Coronary artery (tissue), 2 donors: ENCODE measurements around the gene TBCK.
"Not testable (repeated sequence)": the region's sequence is repeated elsewhere in the genome, so short reads cannot be mapped to it uniquely, and the experiment has no call there.

Experiments
- DNase-seq: peaks from one replicate; pipeline ENCODE4 v3.0.0-alpha.2; 2017; ENCODE audit warnings: low spot score
- H3K27ac ChIP-seq, 2 donors: fragments of 200-600 bp; sonication (generic); one replicate each; pipeline ENCODE4 v1.5.1; 2016 to 2019
- H3K4me3 ChIP-seq: fragments of 200-600 bp; sonication (generic); 2 replicates; pipeline ENCODE4 v1.5.1; 2016; ENCODE audit warnings: mild to moderate bottlenecking, moderate library complexity
- TF ChIP-seq, protein P1 (sequence below): fragments of 200-600 bp; sonication (generic); IDR thresholded peaks from one replicate; pipeline ENCODE4 v1.5.1; 2019; ENCODE audit warnings: antibody characterized with exemption

The TBCK gene

DNA sequence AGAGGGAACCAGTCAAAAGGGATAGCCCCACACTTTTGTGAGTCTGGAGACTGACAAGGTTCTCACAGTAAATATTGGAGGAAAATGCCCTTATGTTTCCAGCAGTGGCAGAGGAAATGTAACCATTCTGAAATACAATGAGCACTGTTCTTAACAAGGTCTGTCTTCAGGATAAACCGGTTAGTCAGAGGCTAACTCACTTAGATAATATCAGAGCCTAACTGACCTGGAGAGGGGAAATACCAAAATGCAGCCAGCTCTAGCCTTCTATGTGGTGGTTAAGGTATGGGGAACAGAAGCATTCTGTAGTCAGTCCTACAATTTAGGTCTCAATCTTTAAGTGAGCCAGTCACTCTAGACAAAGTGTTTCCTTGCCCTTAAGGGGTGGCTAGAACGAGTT is 70.8 kb downstream of the TBCK start:
- no peak for DNase-seq
- Histone ChIP-seq H3K4me3 (no peak overlapping the region), H3K27ac (no peak overlapping the region)
- TF ChIP-seq, protein P1, sequence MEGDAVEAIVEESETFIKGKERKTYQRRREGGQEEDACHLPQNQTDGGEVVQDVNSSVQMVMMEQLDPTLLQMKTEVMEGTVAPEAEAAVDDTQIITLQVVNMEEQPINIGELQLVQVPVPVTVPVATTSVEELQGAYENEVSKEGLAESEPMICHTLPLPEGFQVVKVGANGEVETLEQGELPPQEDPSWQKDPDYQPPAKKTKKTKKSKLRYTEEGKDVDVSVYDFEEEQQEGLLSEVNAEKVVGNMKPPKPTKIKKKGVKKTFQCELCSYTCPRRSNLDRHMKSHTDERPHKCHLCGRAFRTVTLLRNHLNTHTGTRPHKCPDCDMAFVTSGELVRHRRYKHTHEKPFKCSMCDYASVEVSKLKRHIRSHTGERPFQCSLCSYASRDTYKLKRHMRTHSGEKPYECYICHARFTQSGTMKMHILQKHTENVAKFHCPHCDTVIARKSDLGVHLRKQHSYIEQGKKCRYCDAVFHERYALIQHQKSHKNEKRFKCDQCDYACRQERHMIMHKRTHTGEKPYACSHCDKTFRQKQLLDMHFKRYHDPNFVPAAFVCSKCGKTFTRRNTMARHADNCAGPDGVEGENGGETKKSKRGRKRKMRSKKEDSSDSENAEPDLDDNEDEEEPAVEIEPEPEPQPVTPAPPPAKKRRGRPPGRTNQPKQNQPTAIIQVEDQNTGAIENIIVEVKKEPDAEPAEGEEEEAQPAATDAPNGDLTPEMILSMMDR, result no peak

DNA sequence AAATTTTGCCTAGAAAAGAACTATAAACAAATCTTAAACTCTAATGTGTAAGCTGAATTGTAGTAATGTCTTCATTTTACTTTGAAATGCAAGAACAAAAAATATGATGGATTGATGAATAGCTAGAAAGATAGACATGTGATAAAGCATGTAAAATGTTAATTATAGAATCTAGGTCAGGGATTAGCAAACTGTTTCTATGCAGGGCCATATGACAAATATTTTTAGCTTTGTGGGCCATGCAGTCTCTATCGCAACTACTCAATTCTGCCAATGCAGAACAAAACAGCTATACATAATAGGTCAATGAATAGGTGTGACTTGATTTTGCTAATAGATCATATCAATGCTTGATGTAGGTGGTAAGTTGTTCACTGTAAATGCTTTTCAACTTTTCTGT is 75.3 kb downstream of the TBCK start:
- no peak overlapping the region for H3K4me3 ChIP-seq
- no peak for DNase-seq
- TF ChIP-seq, protein P1, result no peak
- H3K27ac ChIP-seq, result no peak overlapping the region

DNA sequence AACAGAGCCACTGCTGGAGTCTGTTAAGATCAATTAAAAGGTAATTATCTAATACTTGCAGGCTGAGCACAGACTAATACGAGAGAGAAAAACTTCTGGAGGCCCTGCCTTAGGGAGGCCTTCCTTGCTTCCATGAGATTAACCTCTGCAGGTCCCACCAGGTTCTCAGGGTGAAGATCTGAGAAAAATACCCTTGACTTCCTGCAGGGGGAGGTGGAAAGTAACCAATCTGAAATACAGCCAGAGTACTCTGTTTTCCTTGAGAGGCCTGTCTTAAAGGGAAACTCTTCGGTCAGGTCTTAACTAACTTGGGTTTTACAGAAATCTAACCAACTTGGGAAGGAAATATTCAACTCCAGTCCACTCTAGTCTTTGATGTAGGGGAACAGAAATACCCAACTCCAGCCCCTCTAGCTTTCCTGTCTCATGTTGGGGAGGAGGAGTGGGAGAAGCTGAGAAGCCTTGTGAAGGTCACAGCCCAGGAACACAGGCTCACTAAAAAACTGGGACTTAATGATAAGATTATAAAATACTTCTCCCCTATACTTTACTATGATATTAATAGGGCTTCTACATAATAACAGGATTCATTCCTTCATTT is 77.1 kb downstream of the TBCK start:
- Histone ChIP-seq H3K4me3 (no peak overlapping the region), H3K27ac (no peak overlapping the region)
- TF ChIP-seq, protein P1, result peak; percentile 36
- DNase-seq, result no peak

DNA sequence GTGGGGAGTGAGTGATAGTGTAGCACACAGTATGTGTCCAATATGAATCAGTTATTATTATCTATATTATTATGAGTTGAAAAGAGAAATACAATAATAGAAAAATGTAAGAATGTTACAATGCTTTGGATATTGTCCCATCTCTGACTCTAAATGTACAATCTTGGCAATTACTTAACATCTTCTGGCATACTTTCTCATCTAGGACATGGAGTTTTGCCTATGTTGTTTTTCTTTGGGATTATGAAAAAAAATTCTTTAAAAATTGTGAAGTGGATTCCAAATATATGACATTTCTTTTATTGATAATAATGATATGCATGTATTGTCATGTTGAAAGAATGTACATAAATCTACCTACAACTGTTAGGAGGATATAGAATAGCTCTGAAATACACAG is 84.1 kb downstream of the TBCK start:
- no peak for DNase-seq

DNA sequence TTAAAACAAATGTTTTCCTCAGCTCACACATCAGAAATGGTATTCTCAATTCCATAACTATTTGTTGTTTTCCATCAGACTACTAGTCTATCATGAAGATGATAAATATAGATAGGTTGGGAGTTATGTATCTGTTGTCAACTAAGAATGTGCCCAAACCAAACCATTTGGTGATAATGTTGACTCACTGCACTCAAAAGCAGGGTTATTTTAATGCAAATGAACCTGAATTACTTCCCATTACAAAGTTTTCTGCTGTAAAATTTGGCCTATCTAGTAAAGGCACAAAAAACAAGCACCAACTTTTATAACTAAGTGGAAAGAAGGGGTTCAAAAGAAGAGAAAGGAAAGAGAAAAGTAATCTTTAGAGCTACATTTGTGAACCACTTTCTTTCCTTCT is 93.5 kb downstream of the TBCK start:
- TF ChIP-seq, protein P1, result no peak
- Histone ChIP-seq H3K4me3 (no peak overlapping the region), H3K27ac (no peak overlapping the region)
- no peak for DNase-seq

More for the DNA sequence above, 84.1 kb downstream of the TBCK start:
- Histone ChIP-seq H3K27ac (no peak overlapping the region), H3K4me3 (no peak overlapping the region)
- TF ChIP-seq, protein P1, result no peak

DNA sequence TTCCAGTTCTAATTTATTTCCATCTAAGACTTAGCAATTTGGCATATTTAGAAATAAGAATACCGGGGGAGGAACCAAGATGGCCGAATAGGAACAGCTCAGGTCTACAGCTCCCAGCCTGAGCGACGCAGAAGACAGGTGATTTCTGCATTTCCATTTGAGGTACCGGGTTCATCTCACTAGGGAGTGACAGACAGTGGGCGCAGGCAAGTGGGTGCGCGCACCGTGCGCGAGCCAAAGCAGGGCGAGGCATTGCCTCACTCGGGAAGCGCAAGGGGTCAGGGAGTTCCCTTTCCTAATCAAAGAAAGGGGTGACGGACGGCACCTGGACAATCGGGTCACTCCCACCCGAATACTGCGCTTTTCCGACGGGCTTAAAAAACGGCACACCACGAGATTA is 102.7 kb downstream of the TBCK start:
- DNase-seq, H3K27ac ChIP-seq, H3K4me3 ChIP-seq: not testable (repeated sequence)

DNA sequence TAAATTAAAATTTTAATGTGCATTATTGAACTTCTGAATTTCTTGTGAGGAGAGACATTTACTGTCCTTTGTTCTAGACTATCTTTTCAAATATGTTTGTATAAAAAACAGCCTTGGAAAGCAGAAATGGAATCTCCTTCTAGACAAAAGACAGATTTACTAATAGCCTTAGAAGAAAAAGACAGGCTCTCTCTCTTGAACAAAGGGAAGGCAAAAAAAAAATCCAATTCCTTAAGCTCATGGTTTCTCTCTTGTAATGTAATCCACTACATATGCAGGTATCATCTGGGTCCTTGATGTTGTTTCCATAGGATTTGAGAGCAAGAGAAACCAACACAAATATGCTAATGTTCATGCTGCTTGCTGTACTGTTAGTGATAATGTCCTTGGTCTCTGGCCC is 106.0 kb downstream of the TBCK start:
- Histone ChIP-seq H3K27ac (no peak overlapping the region), H3K4me3 (no peak overlapping the region)
- DNase-seq, result no peak
- TF ChIP-seq, protein P1, result no peak
